LHCN-M2 (cell line): Measurements from ENCODE around the gene NAB2. TPM values are rescaled to one million over a fixed set of nuclear protein-coding genes. Genes with fewer than 3 reads are reported as not detected.

Experiments used
- DNase-seq: peaks from one replicate; pipeline ENCODE4 v3.0.0-alpha.2; 2012; ENCODE audit warnings: low read depth
- total RNA-seq: library from RNA; depleted of rRNA; stranded (reverse); fragments of >200 nt; gene quantifications from 2 replicates; pipeline ENCODE4 v1.2.3, GENCODE V29; 2014

NAB2 gene
- total RNA-seq, 1 experiment from 2014 or later, result 53.8 TPM

GRCh38 chr12:57094208-57095160, 5.6 kb downstream of the NAB2 start:
- no peak for DNase-seq

GRCh38 chr12:57095440-57095839, 6.5 kb downstream of the NAB2 start:
- no peak for DNase-seq

- DNase-seq, result no peak
Observed at GRCh38 chr12:57096099-57096572, 7.2 kb downstream of the NAB2 start.

GRCh38 chr12:57096748-57097553, 8.0 kb downstream of the NAB2 start:
- no peak for DNase-seq

GRCh38 chr12:57097554-57097835, 8.6 kb downstream of the NAB2 start:
- DNase-seq, result no peak

GRCh38 chr12:57098546-57098945, 9.6 kb downstream of the NAB2 start:
- DNase-seq, result no peak

GRCh38 chr12:57099047-57099714, 10.3 kb downstream of the NAB2 start:
- no peak for DNase-seq

- DNase-seq, result no peak
Observed at GRCh38 chr12:57099766-57100165, 10.9 kb downstream of the NAB2 start.

GRCh38 chr12:57101892-57102695, 13.2 kb downstream of the NAB2 start:
- DNase-seq, result no peak

- no peak for DNase-seq
Observed at GRCh38 chr12:57103856-57104255, 14.9 kb downstream of the NAB2 start.

GRCh38 chr12:57104292-57104910, 15.5 kb downstream of the NAB2 start:
- no peak for DNase-seq

GRCh38 chr12:57105011-57105753, 16.3 kb downstream of the NAB2 start:
- DNase-seq, result no peak

- no peak for DNase-seq
Observed at GRCh38 chr12:57106021-57106708, 17.3 kb downstream of the NAB2 start.

GRCh38 chr12:57107456-57108155, 18.7 kb downstream of the NAB2 start:
- no peak for DNase-seq

GRCh38 chr12:57109207-57110103, 20.5 kb downstream of the NAB2 start:
- no peak for DNase-seq

- DNase-seq, result peak; percentile 60
Observed at GRCh38 chr12:57110104-57111030, 21.5 kb downstream of the NAB2 start.
